Gastroesophageal sphincter (tissue), 3 donors: ENCODE results near the gene GNAO1.

Source experiments
- EP300 ChIP-seq: sonication (generic); formaldehyde crosslinking; IDR thresholded peaks from one replicate; pipeline ENCODE4 v1.6.1; 2017; ENCODE audit warnings: antibody characterized with exemption, mild to moderate bottlenecking
- POLR2A ChIP-seq, 2 donors: fragments of 450-650 bp; IDR thresholded peaks; one replicate each; pipeline ENCODE4 v1.6.1; 2017; ENCODE audit warnings: antibody characterized with exemption in 2 of 2, mild to moderate bottlenecking in 2 of 2, moderate library complexity in 1 of 2
- POLR2AphosphoS5 ChIP-seq: sonication (generic); formaldehyde crosslinking; IDR thresholded peaks from one replicate; pipeline ENCODE4 v1.6.1; 2017; ENCODE audit warnings: antibody characterized with exemption
- TF ChIP-seq, protein P1 (sequence below), 4 experiments: fragments of 200-600 bp in 2 of 4; fragments of 450-650 bp in 2 of 4; sonication (generic) in 1 of 4; IDR thresholded peaks; one replicate each; pipeline ENCODE4 v1.5.1; 2017 to 2019; ENCODE audit warnings: antibody characterized with exemption in 4 of 4, mild to moderate bottlenecking in 2 of 4, moderate library complexity in 2 of 4

DNA sequence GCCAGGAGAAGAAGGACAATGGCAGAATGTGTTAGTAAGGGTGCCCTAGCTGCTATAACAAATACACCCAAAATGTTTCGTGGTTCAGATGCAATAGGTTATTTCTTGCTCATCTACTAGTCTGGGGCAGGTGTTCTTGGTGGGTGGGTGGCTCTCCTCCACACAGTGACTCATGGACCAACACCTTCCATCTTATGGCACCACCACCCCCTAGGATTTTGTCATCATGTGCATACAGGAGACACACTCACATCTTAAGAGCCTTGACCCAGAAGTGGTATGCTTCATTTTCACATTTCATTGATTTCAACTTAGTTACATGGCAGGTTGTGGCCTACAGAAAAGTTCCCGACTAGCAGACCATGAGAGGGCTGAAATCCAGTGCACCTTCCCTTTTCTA is 119.4 kb downstream of the GNAO1 start:
- TF ChIP-seq, protein P1, sequence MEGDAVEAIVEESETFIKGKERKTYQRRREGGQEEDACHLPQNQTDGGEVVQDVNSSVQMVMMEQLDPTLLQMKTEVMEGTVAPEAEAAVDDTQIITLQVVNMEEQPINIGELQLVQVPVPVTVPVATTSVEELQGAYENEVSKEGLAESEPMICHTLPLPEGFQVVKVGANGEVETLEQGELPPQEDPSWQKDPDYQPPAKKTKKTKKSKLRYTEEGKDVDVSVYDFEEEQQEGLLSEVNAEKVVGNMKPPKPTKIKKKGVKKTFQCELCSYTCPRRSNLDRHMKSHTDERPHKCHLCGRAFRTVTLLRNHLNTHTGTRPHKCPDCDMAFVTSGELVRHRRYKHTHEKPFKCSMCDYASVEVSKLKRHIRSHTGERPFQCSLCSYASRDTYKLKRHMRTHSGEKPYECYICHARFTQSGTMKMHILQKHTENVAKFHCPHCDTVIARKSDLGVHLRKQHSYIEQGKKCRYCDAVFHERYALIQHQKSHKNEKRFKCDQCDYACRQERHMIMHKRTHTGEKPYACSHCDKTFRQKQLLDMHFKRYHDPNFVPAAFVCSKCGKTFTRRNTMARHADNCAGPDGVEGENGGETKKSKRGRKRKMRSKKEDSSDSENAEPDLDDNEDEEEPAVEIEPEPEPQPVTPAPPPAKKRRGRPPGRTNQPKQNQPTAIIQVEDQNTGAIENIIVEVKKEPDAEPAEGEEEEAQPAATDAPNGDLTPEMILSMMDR (IDR thresholded peaks at IDR 0.05) = no peak
- TF ChIP-seq POLR2AphosphoS5 = no peak
- no peak for TF ChIP-seq POLR2A (IDR thresholded peaks at IDR 0.05)
- no peak for TF ChIP-seq EP300
